Caki2 (cell line): Measurements from ENCODE around the gene TPPP2. TPM values are rescaled to one million over a fixed set of nuclear protein-coding genes. Genes with fewer than 3 reads are reported as not detected.
"Not testable (repeated sequence)": the region's sequence is repeated elsewhere in the genome, so short reads cannot be mapped to it uniquely, and the experiment has no call there.

Experiments
- DNase-seq: peaks from one replicate; pipeline ENCODE4 v3.0.0-alpha.2; 2015; ENCODE audit warnings: low read depth
- in situ Hi-C: cut with HindIII; loops from 2 replicates; pipeline ENCODE4 v1.10.0; 2016; ENCODE audit warnings: low sequenced_read_pairs, low pct_unique_long_range_greater_than_20kb, mixed read lengths
- total RNA-seq: library from RNA; depleted of rRNA; stranded (reverse); fragments of >200 nt; shearing (Covaris generic); gene quantifications from 2 replicates; pipeline ENCODE4 v1.2.3, GENCODE V29; 2014; ENCODE audit warnings: low replicate concordance

The TPPP2 gene
- total RNA-seq, 1 experiment from 2014 or later, result not detected

- in situ Hi-C loops, result no loop called here
- DNase-seq, result no peak
These were observed 2.5 kb downstream of the TPPP2 start for GRCh38 chr14:21032326-21033132.

- no peak for DNase-seq
- in situ Hi-C loops, result no loop called here
These were observed 3.2 kb downstream of the TPPP2 start for GRCh38 chr14:21033133-21033698.

DNA sequence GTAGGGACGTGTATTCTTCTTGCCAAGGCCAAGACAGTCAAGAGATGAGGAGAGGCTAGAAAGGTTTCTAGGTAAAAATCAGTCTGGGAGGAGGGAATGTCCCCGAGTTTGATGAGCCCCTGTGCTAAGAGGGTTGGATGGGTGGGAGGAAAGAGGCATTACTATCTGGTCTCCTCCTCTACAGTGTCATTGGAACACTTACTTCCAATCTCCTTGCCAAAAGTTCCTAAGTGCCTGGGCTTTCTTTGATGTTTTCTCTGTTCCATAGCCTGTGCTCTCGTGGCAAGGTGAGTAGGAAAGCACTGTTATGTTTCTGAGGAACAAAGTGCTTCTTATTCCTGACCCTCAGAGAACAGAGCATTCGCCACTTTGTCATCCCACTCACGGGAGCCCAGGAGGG lies 4.7 kb downstream of the TPPP2 start, which contains the start of gene RNASE13:
TSS of gene RNASE13 (minus strand) at position 101 of the 400 bp plus-strand sequence. CDS start 519 bp downstream, outside the sequence.
- in situ Hi-C loops, result no loop called here

GRCh38 chr14:21036751-21037150 lies 6.7 kb downstream of the TPPP2 start:
- DNase-seq, result no peak
- in situ Hi-C loops, result no loop called here

More for the DNA sequence above, 4.7 kb downstream of the TPPP2 start, which contains the start of gene RNASE13:
- DNase-seq, result no peak

DNA sequence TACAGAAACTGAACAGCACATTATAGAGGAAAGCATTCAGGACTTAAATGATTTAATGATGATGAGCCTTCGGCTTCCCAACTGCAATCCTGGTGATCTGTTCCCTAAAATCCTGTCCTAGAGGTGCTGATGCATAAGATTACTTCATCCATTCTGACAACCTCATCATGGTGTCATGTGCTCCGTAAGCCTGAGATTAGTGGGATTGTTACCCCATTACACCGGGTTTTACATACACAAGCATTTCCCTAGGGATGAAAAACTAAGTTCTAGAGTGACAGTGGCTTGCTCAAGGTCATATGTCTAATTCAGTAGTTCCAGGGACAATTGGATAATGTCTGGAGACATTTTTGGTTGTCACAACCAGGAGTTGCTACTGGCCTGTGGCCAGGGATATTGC lies 7.1 kb downstream of the TPPP2 start:
- in situ Hi-C loops, result no loop called here
- no peak for DNase-seq

GRCh38 chr14:21038441-21039422 lies 8.7 kb downstream of the TPPP2 start:
- in situ Hi-C loops, result no loop called here
- no peak for DNase-seq

DNA sequence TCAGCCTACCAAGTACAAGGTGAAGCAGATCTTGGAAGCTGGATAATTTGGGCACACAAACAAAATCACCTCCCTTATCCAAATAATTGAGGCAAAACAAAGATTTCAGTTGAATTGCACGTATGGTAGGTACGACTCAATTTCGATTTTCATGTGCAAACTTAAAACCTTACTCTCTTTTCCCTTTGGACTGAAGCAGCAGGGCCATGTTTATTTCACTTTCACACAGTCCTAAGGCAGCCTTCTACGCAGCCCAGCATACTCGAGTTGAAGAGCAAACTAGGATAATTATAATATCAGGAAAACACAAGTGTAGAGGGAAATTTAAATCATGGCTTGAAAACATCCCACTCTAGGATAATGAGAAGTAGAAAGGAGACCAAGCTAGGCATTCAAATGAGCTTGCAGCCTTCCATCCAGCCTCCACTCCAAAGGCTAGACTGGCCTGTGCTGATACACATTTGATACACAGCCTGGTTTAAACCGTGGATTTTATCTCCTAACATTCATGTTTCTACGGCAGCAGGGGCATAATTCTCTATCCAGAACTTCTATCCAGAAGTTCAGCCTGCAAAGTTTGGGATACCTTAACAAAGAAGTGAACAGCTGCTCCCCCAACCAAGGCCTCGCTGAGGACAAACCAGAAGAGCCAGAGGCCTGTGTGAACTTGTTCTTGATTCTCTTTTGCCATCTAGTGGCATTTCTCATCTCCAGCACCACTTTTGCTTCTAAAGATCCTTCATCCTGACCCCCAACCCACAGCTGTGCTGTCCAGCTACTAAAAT lies 9.8 kb downstream of the TPPP2 start:
- peak; percentile 28 for DNase-seq
- in situ Hi-C loops, result no loop called here

DNA sequence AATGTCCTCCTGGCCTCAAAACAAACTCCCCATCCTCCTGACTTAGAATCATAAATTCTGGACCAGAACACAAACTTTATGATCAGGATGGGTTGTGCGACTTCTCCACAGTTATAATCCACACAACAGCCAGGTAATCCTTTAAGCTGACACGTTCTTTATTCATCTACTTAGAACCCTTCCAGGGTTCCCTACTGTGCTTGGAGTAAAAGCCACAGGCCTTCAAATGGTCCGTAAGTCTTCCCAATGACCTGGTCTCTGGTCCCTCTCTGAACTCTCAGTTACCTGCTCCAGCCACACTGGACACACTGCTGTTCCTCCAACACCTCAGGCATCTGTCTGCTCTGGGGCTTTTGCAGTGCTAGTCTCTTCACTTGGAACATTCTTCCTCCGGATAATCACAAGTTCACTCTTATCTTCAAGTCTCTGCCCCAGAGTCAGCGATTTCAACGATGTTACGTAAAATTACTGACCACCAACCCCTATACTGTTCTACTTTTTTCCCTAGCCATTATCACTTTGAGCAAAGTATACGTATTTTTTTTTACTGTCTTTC lies 10.4 kb downstream of the TPPP2 start:
- DNase-seq, result no peak
- in situ Hi-C loops, result no loop called here

GRCh38 chr14:21040941-21041340 lies 10.9 kb downstream of the TPPP2 start:
- in situ Hi-C loops, DNase-seq: not testable (repeated sequence)

- in situ Hi-C loops, result no loop called here
- no peak for DNase-seq
These were observed 11.8 kb downstream of the TPPP2 start, which contains the start of gene RNASE7 for GRCh38 chr14:21041676-21042433. TSS of gene RNASE7 (plus strand) at chr14:21042362. CDS start at chr14:21042993, 631 bp downstream.

DNA sequence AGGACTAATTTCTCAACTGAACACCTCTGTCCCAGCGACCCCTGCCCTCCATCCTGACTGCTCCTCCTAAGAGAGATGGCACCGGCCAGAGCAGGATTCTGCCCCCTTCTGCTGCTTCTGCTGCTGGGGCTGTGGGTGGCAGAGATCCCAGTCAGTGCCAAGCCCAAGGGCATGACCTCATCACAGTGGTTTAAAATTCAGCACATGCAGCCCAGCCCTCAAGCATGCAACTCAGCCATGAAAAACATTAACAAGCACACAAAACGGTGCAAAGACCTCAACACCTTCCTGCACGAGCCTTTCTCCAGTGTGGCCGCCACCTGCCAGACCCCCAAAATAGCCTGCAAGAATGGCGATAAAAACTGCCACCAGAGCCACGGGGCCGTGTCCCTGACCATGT lies 12.9 kb downstream of the TPPP2 start:
- in situ Hi-C loops, result no loop called here
- DNase-seq, result no peak

- in situ Hi-C loops, result no loop called here
- DNase-seq, result no peak
These were observed 13.5 kb downstream of the TPPP2 start for GRCh38 chr14:21043387-21043973.

GRCh38 chr14:21043974-21044618 lies 14.1 kb downstream of the TPPP2 start:
- in situ Hi-C loops, result no loop called here

DNA sequence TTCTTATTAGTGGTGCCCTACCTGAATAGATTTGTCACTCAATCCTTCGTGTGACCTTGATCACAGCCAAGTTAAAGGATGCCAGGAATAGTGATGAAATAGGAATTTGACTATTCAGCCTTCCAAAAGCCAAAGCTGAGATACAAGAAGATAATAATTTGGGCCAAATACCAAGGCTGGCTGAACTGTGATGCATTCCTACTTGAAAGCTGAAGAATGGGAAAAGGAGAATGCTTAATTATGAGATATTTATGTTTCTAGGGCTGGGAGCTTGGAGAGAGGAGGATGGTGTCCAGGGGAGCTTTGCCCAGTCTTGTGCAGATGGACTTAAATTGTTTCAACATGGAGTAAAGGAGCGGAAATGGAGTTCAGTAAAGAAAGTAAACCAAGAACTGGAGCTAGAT lies 17.4 kb downstream of the TPPP2 start:
- no peak for DNase-seq
- in situ Hi-C loops, result no loop called here

More at GRCh38 chr14:21043974-21044618, 14.1 kb downstream of the TPPP2 start:
- DNase-seq, result no peak

- in situ Hi-C loops, result no loop called here
- DNase-seq, result no peak
These were observed 18.6 kb downstream of the TPPP2 start for GRCh38 chr14:21048638-21049037.

GRCh38 chr14:21049271-21049673 lies 19.3 kb downstream of the TPPP2 start:
- in situ Hi-C loops, result no loop called here

More at GRCh38 chr14:21049271-21049673, 19.3 kb downstream of the TPPP2 start:
- DNase-seq, result no peak
